Measurements from ENCODE around the gene SERPINB6. TPM values are rescaled to one million over a fixed set of nuclear protein-coding genes. Genes with fewer than 3 reads are reported as not detected.

The SERPINB6 gene
- total and polyA plus RNA-seq, 2 experiments from 2014 or later, result 95.7 to 149 TPM

- Histone ChIP-seq H3K4me3 (no peak overlapping the region), H3K9ac (no peak overlapping the region), H3K4me2 (ENCODE audit: unreplicated experiment) (no peak overlapping the region), H4K20me1 (ENCODE audit: insufficient read depth) (no peaks in the 10 kb centered on the region), H3K9me3 (ENCODE audit: low read depth) (no peaks in the 10 kb centered on the region), H3K79me2 (ENCODE audit: insufficient read depth) (no peaks in the 10 kb centered on the region), H2AFZ (no peak overlapping the region), H3K4me1 (ENCODE audit: insufficient read depth) (no peaks in the 10 kb centered on the region), H3K27ac (no peak overlapping the region), H3K36me3 (ENCODE audit: low read depth) (no peaks in the 10 kb centered on the region), H3K9me2 (ENCODE audit: insufficient read depth) (no peaks in the 10 kb centered on the region), H3K27me3 (replicated peaks; ENCODE audit: insufficient read depth) (peaks cover 4% of the 10 kb centered on the region; the same call in 1 of the 2 replicates), H3F3A (ENCODE audit: insufficient read depth) (no peaks in the 10 kb centered on the region)
- no peak for DNase-seq
- no peak for TF ChIP-seq EZH2phosphoT487 (IDR thresholded peaks at IDR 0.05; ENCODE audit: insufficient read depth, low read depth)
- TF ChIP-seq EZH2 (IDR thresholded peaks at IDR 0.05; ENCODE audit: insufficient read depth, poor library complexity, severe bottlenecking), result no peak
- WGBS, 2 experiments (ENCODE audit: low coverage in 1 of 2, low lambda C conversion rate in 2 of 2, missing lambda C conversion rate in 2 of 2), result 36 to 39% methylated on average over 14 of the region's 14 CpGs
- in situ Hi-C loops (cut with MboI), result no loop called here
Measured at GRCh38 chr6:2917801-2918445, 53.4 kb downstream of the SERPINB6 start.

- in situ Hi-C loops (cut with MboI), result no loop called here
- no peak overlapping the region for H3K4me3 ChIP-seq
- H3K79me2 ChIP-seq (ENCODE audit: insufficient read depth), result no peaks in the 10 kb centered on the region
- no peaks in the 10 kb centered on the region for H3F3A ChIP-seq (ENCODE audit: insufficient read depth)
- no peaks in the 10 kb centered on the region for H4K20me1 ChIP-seq (ENCODE audit: insufficient read depth)
- no peak for DNase-seq
- 89 to 94% methylated on average over 4 of the region's 4 CpGs for WGBS, 2 experiments (ENCODE audit: low coverage in 1 of 2, low lambda C conversion rate in 2 of 2, missing lambda C conversion rate in 2 of 2)
- H3K9me3 ChIP-seq (ENCODE audit: low read depth), result no peaks in the 10 kb centered on the region
- no peaks in the 10 kb centered on the region for H3K36me3 ChIP-seq (ENCODE audit: low read depth)
- TF ChIP-seq EZH2 (IDR thresholded peaks at IDR 0.05; ENCODE audit: insufficient read depth, poor library complexity, severe bottlenecking) (no peak), EZH2phosphoT487 (IDR thresholded peaks at IDR 0.05; ENCODE audit: insufficient read depth, low read depth) (no peak)
- H3K4me1 ChIP-seq (ENCODE audit: insufficient read depth), result no peaks in the 10 kb centered on the region
- H3K9ac ChIP-seq, result no peak overlapping the region
- no peaks in the 10 kb centered on the region for H3K9me2 ChIP-seq (ENCODE audit: insufficient read depth)
- H3K4me2 ChIP-seq (ENCODE audit: unreplicated experiment), result no peak overlapping the region
- no peak overlapping the region for H2AFZ ChIP-seq
- H3K27ac ChIP-seq, result no peak overlapping the region
- peaks cover 4% of the 10 kb centered on the region; the same call in 1 of the 2 replicates for H3K27me3 ChIP-seq (replicated peaks; ENCODE audit: insufficient read depth)
Measured at GRCh38 chr6:2917065-2917464, 54.3 kb downstream of the SERPINB6 start.

- H3K4me2 ChIP-seq (ENCODE audit: unreplicated experiment), result no peak overlapping the region
- no peaks in the 10 kb centered on the region for H3K9me3 ChIP-seq (ENCODE audit: low read depth)
- peaks cover 4% of the 10 kb centered on the region; the same call in 1 of the 2 replicates for H3K27me3 ChIP-seq (replicated peaks; ENCODE audit: insufficient read depth)
- no peak overlapping the region for H3K4me3 ChIP-seq
- H3K4me1 ChIP-seq (ENCODE audit: insufficient read depth), result no peaks in the 10 kb centered on the region
- H3K9ac ChIP-seq, result no peak overlapping the region
- no peaks in the 10 kb centered on the region for H3K36me3 ChIP-seq (ENCODE audit: low read depth)
- H3K27ac ChIP-seq, result no peak overlapping the region
- H4K20me1 ChIP-seq (ENCODE audit: insufficient read depth), result no peaks in the 10 kb centered on the region
- WGBS, 2 experiments (ENCODE audit: low coverage in 1 of 2, low lambda C conversion rate in 2 of 2, missing lambda C conversion rate in 2 of 2), result 52 to 56% methylated on average over 3 of the region's 3 CpGs
- no peaks in the 10 kb centered on the region for H3K9me2 ChIP-seq (ENCODE audit: insufficient read depth)
- TF ChIP-seq EZH2 (IDR thresholded peaks at IDR 0.05; ENCODE audit: insufficient read depth, poor library complexity, severe bottlenecking) (no peak), EZH2phosphoT487 (IDR thresholded peaks at IDR 0.05; ENCODE audit: insufficient read depth, low read depth) (no peak)
- DNase-seq, result no peak
- no peaks in the 10 kb centered on the region for H3K79me2 ChIP-seq (ENCODE audit: insufficient read depth)
- no peak overlapping the region for H2AFZ ChIP-seq
- in situ Hi-C loops (cut with MboI), result no loop called here
- H3F3A ChIP-seq (ENCODE audit: insufficient read depth), result no peaks in the 10 kb centered on the region
Measured at GRCh38 chr6:2916158-2916925, 55.0 kb downstream of the SERPINB6 start.

- in situ Hi-C loops (cut with MboI), result no loop called here
- H3K9me3 ChIP-seq (ENCODE audit: low read depth), result no peaks in the 10 kb centered on the region
- no peak overlapping the region for H3K4me3 ChIP-seq
- H3K27ac ChIP-seq, result no peak overlapping the region
- WGBS, 2 experiments (ENCODE audit: low coverage in 1 of 2, low lambda C conversion rate in 2 of 2, missing lambda C conversion rate in 2 of 2), result 29 to 43% methylated on average over 3 of the region's 3 CpGs
- H3K27me3 ChIP-seq (replicated peaks; ENCODE audit: insufficient read depth), result peaks cover 4% of the 10 kb centered on the region; the same call in 1 of the 2 replicates
- no peak overlapping the region for H3K9ac ChIP-seq
- TF ChIP-seq EZH2phosphoT487 (IDR thresholded peaks at IDR 0.05; ENCODE audit: insufficient read depth, low read depth), result no peak
- no peak for TF ChIP-seq EZH2 (IDR thresholded peaks at IDR 0.05; ENCODE audit: insufficient read depth, poor library complexity, severe bottlenecking)
- H3K79me2 ChIP-seq (ENCODE audit: insufficient read depth), result no peaks in the 10 kb centered on the region
- no peaks in the 10 kb centered on the region for H3K4me1 ChIP-seq (ENCODE audit: insufficient read depth)
- H3K36me3 ChIP-seq (ENCODE audit: low read depth), result no peaks in the 10 kb centered on the region
- no peaks in the 10 kb centered on the region for H4K20me1 ChIP-seq (ENCODE audit: insufficient read depth)
- no peak for DNase-seq
- no peak overlapping the region for H2AFZ ChIP-seq
- no peaks in the 10 kb centered on the region for H3F3A ChIP-seq (ENCODE audit: insufficient read depth)
- no peak overlapping the region for H3K4me2 ChIP-seq (ENCODE audit: unreplicated experiment)
- H3K9me2 ChIP-seq (ENCODE audit: insufficient read depth), result no peaks in the 10 kb centered on the region
Measured at GRCh38 chr6:2915150-2915549, 56.2 kb downstream of the SERPINB6 start.

Data from GM23248 (cell line).